ENCODE measurements around the gene DISP2.

- TF ChIP-seq CTCF (IDR thresholded peaks at IDR 0.05): no peak
- no peak for TF ChIP-seq POLR2A (IDR thresholded peaks at IDR 0.05)
- no peak for TF ChIP-seq POLR2AphosphoS5 (IDR thresholded peaks at IDR 0.05)
- no peak for TF ChIP-seq EP300 (IDR thresholded peaks at IDR 0.05)
These were observed 21.4 kb downstream of the DISP2 start for GRCh38 chr15:40379374-40379773.
